ENCODE results near the gene ACSF3. TPM values are rescaled to one million over a fixed set of nuclear protein-coding genes. Genes with fewer than 3 reads are reported as not detected.
A peak's percentile ranks its signal among the peaks of the same experiment; 100 is the strongest.
"Not testable (repeated sequence)": the region's sequence is repeated elsewhere in the genome, so short reads cannot be mapped to it uniquely, and the experiment has no call there.

Gene ACSF3
- total RNA-seq, 1 donor from 2014 or later = 14.5 TPM

DNA sequence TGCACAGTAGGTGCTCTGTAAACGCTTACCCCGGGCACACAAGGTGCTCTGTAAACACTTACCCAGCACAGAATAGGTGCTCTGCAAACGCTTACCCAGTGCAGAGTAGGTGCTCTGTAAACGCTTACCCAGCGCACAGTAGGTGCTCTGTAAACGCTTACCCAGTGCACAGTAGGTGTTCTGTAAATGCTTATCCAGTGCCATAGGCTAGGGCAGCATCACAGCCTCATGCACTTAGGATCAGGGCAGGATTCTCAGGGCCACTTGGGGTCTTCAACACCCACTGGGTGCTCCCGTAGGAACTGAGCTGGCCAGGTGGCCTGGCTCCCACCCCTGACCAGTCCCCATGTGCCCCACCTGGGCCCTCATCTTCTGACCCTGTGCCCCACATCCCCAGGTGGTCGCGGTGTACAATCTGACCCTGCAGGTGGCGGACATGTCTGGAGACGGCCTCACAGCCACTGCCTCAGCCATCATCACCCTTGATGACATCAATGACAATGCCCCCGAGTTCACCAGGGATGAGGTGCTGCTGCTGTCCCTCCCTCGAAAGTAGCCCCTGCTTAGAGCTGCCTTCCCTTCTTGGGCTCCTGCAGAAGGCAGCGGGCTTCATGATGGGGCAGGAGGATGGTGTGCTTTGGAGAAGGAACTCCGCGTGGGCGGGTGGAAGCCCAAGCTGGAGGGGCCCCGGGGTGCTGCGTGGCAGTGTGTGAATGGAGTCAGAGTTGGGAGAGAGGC is 93.5 kb downstream of the ACSF3 start:
- Histone ChIP-seq H3K27ac (no peak overlapping the region), H3K9ac (no peak overlapping the region), H2AFZ (replicated peaks) (no peak overlapping the region), H3K27me3 (peaks cover 34% of the 10 kb centered on the region), H4K20me1 (ENCODE audit: low read depth) (no peaks in the 10 kb centered on the region), H3K79me2 (ENCODE audit: low read depth) (no peaks in the 10 kb centered on the region), H3K4me3 (no peak overlapping the region), H3F3A (ENCODE audit: low read depth) (peaks cover 30% of the 10 kb centered on the region), H3K36me3 (no peaks in the 10 kb centered on the region), H3K4me1 (no peaks in the 10 kb centered on the region), H3K4me2 (no peak overlapping the region), H3K9me3 (ENCODE audit: low read depth) (no peaks in the 10 kb centered on the region)
- Mint-ChIP-seq H3K9me3 (no peaks in the 10 kb centered on the region), H3K27me3 (ENCODE audit: insufficient read depth, low read depth) (peaks cover 30% of the 10 kb centered on the region), H3K4me3 (peak overlapping the region; percentile 15), H3K4me1 (no peaks in the 10 kb centered on the region), H3K36me3 (no peaks in the 10 kb centered on the region), H3K27ac (no peak overlapping the region)
- peak; percentile 42 for DNase-seq (ENCODE audit: low spot score)
- TF ChIP-seq EZH2phosphoT487 (IDR thresholded peaks at IDR 0.05) (no peak), EZH2 (IDR thresholded peaks at IDR 0.05) (no peak)
- TF ChIP-seq, protein P1, sequence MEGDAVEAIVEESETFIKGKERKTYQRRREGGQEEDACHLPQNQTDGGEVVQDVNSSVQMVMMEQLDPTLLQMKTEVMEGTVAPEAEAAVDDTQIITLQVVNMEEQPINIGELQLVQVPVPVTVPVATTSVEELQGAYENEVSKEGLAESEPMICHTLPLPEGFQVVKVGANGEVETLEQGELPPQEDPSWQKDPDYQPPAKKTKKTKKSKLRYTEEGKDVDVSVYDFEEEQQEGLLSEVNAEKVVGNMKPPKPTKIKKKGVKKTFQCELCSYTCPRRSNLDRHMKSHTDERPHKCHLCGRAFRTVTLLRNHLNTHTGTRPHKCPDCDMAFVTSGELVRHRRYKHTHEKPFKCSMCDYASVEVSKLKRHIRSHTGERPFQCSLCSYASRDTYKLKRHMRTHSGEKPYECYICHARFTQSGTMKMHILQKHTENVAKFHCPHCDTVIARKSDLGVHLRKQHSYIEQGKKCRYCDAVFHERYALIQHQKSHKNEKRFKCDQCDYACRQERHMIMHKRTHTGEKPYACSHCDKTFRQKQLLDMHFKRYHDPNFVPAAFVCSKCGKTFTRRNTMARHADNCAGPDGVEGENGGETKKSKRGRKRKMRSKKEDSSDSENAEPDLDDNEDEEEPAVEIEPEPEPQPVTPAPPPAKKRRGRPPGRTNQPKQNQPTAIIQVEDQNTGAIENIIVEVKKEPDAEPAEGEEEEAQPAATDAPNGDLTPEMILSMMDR (IDR thresholded peaks at IDR 0.05) = no peak

DNA sequence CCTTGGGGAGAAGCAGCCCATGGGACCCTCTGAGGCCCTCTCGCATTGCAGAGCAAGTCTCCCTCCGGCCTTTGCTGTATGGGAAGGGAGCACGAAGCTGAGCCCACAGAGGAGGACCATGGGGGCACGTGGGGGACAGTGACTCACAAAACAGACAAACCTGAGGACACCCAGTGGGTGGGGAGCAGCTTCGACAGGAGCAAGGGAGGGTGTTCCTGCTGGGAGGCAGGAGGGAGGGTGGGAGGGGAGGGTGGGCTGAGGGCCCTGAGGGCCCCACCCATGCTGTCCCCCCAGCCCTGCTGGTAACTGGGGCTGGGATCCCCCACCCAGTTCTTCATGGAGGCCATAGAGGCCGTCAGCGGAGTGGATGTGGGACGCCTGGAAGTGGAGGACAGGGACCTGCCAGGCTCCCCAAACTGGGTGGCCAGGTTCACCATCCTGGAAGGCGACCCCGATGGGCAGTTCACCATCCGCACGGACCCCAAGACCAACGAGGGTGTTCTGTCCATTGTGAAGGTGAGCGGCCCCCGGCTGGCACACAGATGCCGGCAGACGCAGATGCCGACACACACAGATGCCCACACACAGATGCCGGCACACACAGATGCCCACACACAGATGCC is 94.2 kb downstream of the ACSF3 start:
- no peaks in the 10 kb centered on the region for H3K4me1 ChIP-seq
- no peak overlapping the region for H3K4me3 ChIP-seq
- H3K27ac ChIP-seq = no peak overlapping the region
- peaks cover 30% of the 10 kb centered on the region for H3K27me3 Mint-ChIP-seq (ENCODE audit: insufficient read depth, low read depth)
- peak; percentile 2 for DNase-seq (ENCODE audit: low spot score)
- no peaks in the 10 kb centered on the region for H3K79me2 ChIP-seq (ENCODE audit: low read depth)
- no peak overlapping the region for H3K4me2 ChIP-seq
- no peaks in the 10 kb centered on the region for H3K9me3 Mint-ChIP-seq
- H3K36me3 Mint-ChIP-seq = no peaks in the 10 kb centered on the region
- H3K9me3 ChIP-seq (ENCODE audit: low read depth) = no peaks in the 10 kb centered on the region
- H2AFZ ChIP-seq (replicated peaks) = no peak overlapping the region
- no peaks in the 10 kb centered on the region for H3K4me1 Mint-ChIP-seq
- no peaks in the 10 kb centered on the region for H3K36me3 ChIP-seq
- no peaks in the 10 kb centered on the region for H4K20me1 ChIP-seq (ENCODE audit: low read depth)
- no peak overlapping the region for H3K9ac ChIP-seq
- H3F3A ChIP-seq (ENCODE audit: low read depth) = peaks cover 30% of the 10 kb centered on the region
- H3K27ac Mint-ChIP-seq = no peak overlapping the region
- peaks cover 41% of the 10 kb centered on the region for H3K27me3 ChIP-seq
- H3K4me3 Mint-ChIP-seq = peak overlapping the region; percentile 15
- no peak for TF ChIP-seq EZH2 (IDR thresholded peaks at IDR 0.05)
- TF ChIP-seq EZH2phosphoT487 (IDR thresholded peaks at IDR 0.05) = no peak
- TF ChIP-seq, protein P1 (IDR thresholded peaks at IDR 0.05) = no peak

DNA sequence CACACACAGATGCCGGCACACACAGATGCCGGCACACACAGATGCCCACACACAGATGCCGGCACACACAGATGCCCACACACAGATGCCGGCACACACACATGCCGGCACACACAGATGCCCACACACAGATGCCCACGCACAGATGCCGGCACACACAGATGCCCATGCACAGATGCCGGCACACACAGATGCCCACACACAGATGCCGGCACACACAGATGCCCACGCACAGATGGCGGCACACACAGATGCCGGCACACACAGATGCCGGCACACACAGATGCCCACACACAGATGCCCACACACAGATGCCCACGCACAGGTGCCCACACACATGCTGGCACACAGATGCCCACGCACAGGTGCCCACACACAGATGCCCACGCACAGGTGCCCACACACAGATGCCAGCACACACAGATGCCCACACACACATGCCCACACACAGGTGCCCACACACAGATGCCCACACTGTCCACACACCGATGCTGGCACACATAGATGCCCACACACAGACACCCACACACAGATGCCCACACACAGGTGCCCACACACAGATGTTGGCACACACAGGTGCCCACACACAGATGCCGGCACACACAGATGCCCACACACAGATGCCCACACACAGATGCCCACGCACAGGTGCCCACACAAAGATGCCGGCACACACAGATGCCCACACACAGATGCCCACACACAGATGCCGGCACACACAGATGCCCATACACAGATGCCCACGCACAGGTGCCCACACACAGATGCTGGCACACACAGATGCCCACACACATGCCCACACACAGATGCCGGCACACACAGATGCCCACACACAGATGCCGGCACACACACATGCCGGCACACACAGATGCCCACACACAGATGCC is 95.1 kb downstream of the ACSF3 start:
- not testable (repeated sequence) for H3K9me3 Mint-ChIP-seq, H3K36me3 Mint-ChIP-seq, H3K27ac ChIP-seq

More for the DNA sequence above, 95.1 kb downstream of the ACSF3 start:
- H3K4me3 ChIP-seq; H3K9me3 ChIP-seq (ENCODE audit: low read depth); H3K4me2 ChIP-seq; H3K4me1 Mint-ChIP-seq; DNase-seq (ENCODE audit: low spot score); H3K79me2 ChIP-seq (ENCODE audit: low read depth); H3K4me1 ChIP-seq; H3K27ac Mint-ChIP-seq; H3K9ac ChIP-seq; H3K36me3 ChIP-seq; H2AFZ ChIP-seq (replicated peaks); H4K20me1 ChIP-seq (ENCODE audit: low read depth): not testable (repeated sequence)
- Histone ChIP-seq H3F3A (ENCODE audit: low read depth) (peaks cover 33% of the 10 kb centered on the region), H3K27me3 (peaks cover 50% of the 10 kb centered on the region)
- H3K4me3 Mint-ChIP-seq = peak overlapping the region; percentile 50
- H3K27me3 Mint-ChIP-seq (ENCODE audit: insufficient read depth, low read depth) = peaks cover 28% of the 10 kb centered on the region

Measured in neural progenitor cell (in vitro differentiated cells).